Measurements from ENCODE around the gene C10orf95.
A peak's percentile ranks its signal among the peaks of the same experiment; 100 is the strongest.

Gene C10orf95

GRCh38 chr10:102432162-102432950, 19.0 kb downstream of the C10orf95 start, which contains the start of gene CUEDC2 (continued):
- TF ChIP-seq ZNF138 (tag by site-specific recombination; IDR thresholded peaks at IDR 0.05; ENCODE audit: borderline replicate concordance) (no peak), MEIS1 (CRISPR knock-in tag; IDR thresholded peaks at IDR 0.05; ENCODE audit: borderline replicate concordance) (no peak), ZNF335 (tag by site-specific recombination; conservative IDR thresholded peaks at IDR 0.05) (peak; percentile 97), ZNF776 (tag by site-specific recombination; IDR thresholded peaks at IDR 0.05; ENCODE audit: borderline replicate concordance) (no peak), ZNF324 (tag by site-specific recombination; IDR thresholded peaks at IDR 0.05) (peak; percentile 93), ZNF544 (tag by site-specific recombination; IDR thresholded peaks at IDR 0.05) (no peak), ZNF362 (tag by site-specific recombination; IDR thresholded peaks at IDR 0.05) (no peak), HOXD13 (CRISPR knock-in tag; IDR thresholded peaks at IDR 0.05; ENCODE audit: borderline replicate concordance) (no peak), ZNF174 (tag by site-specific recombination; IDR thresholded peaks at IDR 0.05) (no peak), SCRT1 (tag by site-specific recombination; IDR thresholded peaks at IDR 0.05; ENCODE audit: borderline replicate concordance) (no peak), ZNF791 (tag by site-specific recombination; IDR thresholded peaks at IDR 0.05) (no peak), ZNF660 (tag by site-specific recombination; IDR thresholded peaks at IDR 0.05) (peak; percentile 93), ZSCAN23 (tag by site-specific recombination; IDR thresholded peaks at IDR 0.05) (no peak; the same call in 1 of the 2 replicates), ZNF639 (tag by site-specific recombination; IDR thresholded peaks at IDR 0.05) (peak; percentile 93), KLF1 (tag by site-specific recombination; IDR thresholded peaks at IDR 0.05) (peak; percentile 83), ZNF292 (tag by site-specific recombination; IDR thresholded peaks at IDR 0.05; ENCODE audit: borderline replicate concordance, low read depth) (no peak), ZNF146 (tag by site-specific recombination; IDR thresholded peaks at IDR 0.05) (peak; percentile 11; the same call in 1 of the 2 replicates), ZNF843 (tag by site-specific recombination; IDR thresholded peaks at IDR 0.05) (peak; percentile 77), MZF1 (tag by site-specific recombination; IDR thresholded peaks at IDR 0.05; ENCODE audit: borderline replicate concordance) (peak; percentile 56), TRIM28 (IDR thresholded peaks at IDR 0.05; ENCODE audit: borderline replicate concordance, low read length) (peak; percentile 75; the same call in 1 of the 2 replicates), ZNF266 (tag by site-specific recombination; IDR thresholded peaks at IDR 0.05; ENCODE audit: low read depth) (no peak), ZNF223 (tag by site-specific recombination; IDR thresholded peaks at IDR 0.05) (no peak)
- TF ChIP-seq, protein P1, sequence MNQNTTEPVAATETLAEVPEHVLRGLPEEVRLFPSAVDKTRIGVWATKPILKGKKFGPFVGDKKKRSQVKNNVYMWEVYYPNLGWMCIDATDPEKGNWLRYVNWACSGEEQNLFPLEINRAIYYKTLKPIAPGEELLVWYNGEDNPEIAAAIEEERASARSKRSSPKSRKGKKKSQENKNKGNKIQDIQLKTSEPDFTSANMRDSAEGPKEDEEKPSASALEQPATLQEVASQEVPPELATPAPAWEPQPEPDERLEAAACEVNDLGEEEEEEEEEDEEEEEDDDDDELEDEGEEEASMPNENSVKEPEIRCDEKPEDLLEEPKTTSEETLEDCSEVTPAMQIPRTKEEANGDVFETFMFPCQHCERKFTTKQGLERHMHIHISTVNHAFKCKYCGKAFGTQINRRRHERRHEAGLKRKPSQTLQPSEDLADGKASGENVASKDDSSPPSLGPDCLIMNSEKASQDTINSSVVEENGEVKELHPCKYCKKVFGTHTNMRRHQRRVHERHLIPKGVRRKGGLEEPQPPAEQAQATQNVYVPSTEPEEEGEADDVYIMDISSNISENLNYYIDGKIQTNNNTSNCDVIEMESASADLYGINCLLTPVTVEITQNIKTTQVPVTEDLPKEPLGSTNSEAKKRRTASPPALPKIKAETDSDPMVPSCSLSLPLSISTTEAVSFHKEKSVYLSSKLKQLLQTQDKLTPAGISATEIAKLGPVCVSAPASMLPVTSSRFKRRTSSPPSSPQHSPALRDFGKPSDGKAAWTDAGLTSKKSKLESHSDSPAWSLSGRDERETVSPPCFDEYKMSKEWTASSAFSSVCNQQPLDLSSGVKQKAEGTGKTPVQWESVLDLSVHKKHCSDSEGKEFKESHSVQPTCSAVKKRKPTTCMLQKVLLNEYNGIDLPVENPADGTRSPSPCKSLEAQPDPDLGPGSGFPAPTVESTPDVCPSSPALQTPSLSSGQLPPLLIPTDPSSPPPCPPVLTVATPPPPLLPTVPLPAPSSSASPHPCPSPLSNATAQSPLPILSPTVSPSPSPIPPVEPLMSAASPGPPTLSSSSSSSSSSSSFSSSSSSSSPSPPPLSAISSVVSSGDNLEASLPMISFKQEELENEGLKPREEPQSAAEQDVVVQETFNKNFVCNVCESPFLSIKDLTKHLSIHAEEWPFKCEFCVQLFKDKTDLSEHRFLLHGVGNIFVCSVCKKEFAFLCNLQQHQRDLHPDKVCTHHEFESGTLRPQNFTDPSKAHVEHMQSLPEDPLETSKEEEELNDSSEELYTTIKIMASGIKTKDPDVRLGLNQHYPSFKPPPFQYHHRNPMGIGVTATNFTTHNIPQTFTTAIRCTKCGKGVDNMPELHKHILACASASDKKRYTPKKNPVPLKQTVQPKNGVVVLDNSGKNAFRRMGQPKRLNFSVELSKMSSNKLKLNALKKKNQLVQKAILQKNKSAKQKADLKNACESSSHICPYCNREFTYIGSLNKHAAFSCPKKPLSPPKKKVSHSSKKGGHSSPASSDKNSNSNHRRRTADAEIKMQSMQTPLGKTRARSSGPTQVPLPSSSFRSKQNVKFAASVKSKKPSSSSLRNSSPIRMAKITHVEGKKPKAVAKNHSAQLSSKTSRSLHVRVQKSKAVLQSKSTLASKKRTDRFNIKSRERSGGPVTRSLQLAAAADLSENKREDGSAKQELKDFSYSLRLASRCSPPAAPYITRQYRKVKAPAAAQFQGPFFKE (tag by site-specific recombination; IDR thresholded peaks at IDR 0.05; ENCODE audit: borderline replicate concordance), result no peak
- TF ChIP-seq, protein P2, sequence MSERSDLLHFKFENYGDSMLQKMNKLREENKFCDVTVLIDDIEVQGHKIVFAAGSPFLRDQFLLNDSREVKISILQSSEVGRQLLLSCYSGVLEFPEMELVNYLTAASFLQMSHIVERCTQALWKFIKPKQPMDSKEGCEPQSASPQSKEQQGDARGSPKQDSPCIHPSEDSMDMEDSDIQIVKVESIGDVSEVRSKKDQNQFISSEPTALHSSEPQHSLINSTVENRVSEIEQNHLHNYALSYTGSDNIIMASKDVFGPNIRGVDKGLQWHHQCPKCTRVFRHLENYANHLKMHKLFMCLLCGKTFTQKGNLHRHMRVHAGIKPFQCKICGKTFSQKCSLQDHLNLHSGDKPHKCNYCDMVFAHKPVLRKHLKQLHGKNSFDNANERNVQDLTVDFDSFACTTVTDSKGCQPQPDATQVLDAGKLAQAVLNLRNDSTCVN (tag by site-specific recombination; optimal IDR thresholded peaks at IDR 0.05), result peak; percentile 56
- TF ChIP-seq, protein P3, sequence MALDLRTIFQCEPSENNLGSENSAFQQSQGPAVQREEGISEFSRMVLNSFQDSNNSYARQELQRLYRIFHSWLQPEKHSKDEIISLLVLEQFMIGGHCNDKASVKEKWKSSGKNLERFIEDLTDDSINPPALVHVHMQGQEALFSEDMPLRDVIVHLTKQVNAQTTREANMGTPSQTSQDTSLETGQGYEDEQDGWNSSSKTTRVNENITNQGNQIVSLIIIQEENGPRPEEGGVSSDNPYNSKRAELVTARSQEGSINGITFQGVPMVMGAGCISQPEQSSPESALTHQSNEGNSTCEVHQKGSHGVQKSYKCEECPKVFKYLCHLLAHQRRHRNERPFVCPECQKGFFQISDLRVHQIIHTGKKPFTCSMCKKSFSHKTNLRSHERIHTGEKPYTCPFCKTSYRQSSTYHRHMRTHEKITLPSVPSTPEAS (tag by site-specific recombination; IDR thresholded peaks at IDR 0.05), result no peak; the same call in 1 of the 2 replicates
- TF ChIP-seq, protein P4, sequence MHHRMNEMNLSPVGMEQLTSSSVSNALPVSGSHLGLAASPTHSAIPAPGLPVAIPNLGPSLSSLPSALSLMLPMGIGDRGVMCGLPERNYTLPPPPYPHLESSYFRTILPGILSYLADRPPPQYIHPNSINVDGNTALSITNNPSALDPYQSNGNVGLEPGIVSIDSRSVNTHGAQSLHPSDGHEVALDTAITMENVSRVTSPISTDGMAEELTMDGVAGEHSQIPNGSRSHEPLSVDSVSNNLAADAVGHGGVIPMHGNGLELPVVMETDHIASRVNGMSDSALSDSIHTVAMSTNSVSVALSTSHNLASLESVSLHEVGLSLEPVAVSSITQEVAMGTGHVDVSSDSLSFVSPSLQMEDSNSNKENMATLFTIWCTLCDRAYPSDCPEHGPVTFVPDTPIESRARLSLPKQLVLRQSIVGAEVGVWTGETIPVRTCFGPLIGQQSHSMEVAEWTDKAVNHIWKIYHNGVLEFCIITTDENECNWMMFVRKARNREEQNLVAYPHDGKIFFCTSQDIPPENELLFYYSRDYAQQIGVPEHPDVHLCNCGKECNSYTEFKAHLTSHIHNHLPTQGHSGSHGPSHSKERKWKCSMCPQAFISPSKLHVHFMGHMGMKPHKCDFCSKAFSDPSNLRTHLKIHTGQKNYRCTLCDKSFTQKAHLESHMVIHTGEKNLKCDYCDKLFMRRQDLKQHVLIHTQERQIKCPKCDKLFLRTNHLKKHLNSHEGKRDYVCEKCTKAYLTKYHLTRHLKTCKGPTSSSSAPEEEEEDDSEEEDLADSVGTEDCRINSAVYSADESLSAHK (tag by site-specific recombination; IDR thresholded peaks at IDR 0.05), result peak; percentile 48; the same call in 1 of the 2 replicates
